ENCODE measurements around the gene MPPED1.

Gene MPPED1

GRCh38 chr22:43412808-43413795 is 1.3 kb downstream of the MPPED1 start:
- DNase-seq = no peak

- DNase-seq = no peak
These were observed 2.0 kb downstream of the MPPED1 start for GRCh38 chr22:43413826-43414225.

DNA sequence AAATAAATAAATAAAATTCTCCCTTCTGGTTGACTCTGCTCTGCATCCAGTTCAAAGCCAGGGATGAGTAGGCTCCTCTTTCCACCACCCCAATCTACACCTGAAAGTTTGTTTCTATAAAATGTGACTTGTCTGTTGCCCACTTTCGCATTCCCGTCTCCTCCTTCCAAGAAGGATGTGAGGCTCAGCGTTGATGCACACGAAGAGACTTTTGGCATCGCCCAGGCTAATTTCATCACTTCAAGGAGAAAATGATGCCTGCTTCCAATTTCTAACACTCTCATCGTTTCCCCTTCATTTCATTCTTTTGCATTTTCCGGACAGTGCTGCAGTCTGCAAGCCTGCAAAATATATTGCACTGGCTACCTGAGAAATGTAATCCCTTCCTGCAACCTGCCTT is 3.9 kb downstream of the MPPED1 start:
- no peak for DNase-seq

DNA sequence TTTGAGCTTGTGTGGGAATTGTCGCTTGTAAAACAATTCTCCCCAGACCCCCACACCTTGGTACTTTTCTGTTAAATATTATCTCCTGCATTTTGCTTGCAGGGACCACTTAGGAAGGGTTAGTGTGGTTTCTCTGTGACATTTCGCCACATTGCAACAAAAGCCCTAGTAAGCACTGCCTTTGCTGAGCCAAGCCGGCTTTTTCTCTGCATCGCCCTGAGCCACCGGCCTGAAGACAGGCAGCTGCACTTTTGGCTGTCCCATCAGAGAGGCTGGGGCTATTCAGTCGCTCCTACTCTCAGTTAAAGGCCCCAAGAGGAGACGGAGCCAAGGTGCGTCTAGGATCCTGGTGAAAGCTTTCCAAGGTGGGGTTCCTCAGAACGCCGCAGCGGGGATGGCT is 5.7 kb downstream of the MPPED1 start:
- DNase-seq = no peak

DNA sequence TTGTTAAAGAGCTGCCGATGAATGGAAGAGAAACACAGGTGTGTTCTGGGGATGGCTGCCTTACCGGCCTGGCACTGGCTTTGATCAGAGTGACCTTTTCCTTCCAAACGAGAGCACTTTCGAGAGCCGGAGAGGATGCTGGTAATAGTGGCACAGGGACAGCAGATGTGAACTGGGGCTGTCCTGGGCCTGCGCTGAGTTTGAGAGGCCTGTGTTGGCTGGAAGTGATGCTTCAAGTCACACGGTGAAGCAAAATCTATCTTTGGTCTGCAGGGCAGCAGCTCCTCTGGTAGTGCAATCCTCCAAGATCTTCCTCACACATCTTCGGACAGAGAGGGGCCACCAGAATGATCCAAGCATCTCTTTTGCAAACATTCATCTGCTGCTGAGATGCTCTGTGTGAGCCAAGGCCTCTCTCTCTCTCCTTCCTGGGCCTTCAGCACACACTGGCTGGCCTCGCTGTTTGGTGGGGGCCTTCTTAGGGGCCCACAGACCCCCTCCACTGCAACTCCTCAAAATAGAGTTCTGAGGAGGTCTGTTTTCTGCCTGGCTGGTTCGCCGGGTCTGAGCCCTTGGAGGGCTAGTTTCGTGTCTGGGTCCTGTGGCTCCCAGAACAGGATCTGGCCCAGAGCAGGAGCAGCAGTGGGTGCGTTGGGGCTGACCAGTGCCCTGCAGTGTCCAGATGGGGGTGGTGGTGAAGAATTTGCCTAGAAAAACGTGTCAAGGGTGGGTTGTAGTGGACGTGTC is 6.4 kb downstream of the MPPED1 start:
- DNase-seq = no peak

DNA sequence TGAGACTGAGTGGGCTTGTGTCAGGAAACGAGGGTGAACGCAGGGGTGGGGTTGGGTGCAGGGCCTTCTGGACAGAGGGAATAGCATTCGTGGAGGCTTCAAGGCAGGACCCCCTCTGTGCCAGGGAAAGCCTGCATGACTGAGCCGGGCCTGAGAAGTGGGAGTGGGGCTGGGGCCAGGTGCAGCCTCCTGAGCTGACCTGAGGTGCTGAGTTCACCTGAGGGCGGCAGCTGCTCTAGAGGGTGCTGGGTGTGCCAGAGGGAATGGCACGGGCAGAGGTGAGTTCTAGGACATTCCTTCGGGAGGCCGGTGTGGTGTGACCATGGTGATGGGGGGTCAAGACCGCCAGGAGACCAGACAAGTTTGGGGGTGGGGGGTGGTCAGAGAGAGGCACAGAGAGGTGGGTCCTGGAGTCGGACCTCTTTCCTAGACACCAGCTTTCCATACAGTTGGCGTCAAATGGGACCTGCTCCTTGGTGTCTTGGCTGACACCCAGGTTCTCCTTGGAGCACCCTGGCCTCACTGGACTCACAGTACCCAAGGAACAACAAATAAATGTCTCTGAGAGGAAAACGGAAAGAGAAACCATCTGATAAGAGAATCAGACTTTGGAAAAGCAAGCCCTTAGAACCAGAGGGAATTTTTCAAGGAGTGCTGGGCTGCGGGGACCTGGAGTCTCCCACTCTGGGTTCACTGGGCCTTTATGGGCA is 7.7 kb downstream of the MPPED1 start:
- DNase-seq = no peak

DNA sequence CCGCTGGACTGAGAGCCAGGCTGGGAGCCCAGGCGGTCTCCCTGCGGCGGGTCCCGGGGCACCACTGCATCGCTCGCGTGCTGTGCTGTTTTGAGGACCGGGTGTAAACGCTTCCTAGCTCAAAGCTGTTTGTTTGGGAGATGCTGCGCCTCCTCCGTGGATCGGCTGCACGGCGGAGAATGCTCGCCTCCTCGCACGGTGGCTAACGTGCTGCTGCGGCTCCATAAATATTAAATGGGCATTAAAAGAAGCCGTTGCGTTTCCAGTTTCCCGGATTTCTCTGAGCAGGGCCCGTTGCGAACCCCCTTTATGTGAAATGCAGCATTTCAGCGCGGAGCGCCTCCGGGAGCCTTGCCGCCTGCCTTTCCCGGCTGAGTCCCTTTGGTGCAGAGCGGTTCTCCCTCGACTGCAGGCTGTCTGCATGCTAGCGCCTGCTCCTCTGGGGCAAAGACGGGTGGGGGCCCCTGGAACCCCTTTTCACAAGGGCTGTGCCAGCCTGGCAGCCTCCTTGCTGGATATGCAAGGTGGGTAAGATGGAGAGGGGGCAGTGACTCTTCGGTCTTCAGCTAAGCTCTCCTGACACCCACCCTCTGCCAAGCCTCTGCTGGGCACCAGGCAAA is 9.3 kb downstream of the MPPED1 start:
- no peak for DNase-seq

- no peak for DNase-seq
These were observed 10.3 kb downstream of the MPPED1 start for GRCh38 chr22:43421914-43422615.

DNA sequence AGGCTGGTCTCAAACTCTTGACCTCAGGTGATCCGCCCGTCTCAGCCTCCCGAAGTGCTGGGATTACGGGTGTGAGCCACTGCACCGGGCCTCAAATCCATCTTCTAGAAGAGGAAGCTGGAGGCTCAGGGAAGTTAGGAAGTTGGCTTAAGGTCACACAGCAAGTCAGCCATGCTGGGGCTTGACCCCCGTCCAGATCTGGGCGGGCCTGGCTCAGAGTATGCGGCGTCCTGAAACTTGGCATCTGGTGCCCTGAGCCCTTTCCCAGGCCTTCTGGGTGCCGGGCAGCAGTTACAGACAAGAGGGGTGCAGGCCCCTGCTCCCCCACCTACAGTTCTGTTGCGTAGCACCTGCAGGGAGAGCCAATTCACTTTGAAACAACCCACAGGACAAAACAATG is 11.2 kb downstream of the MPPED1 start:
- DNase-seq = no peak

- no peak for DNase-seq
These were observed 12.4 kb downstream of the MPPED1 start for GRCh38 chr22:43424201-43424600.

- DNase-seq = no peak
These were observed 13.1 kb downstream of the MPPED1 start for GRCh38 chr22:43424666-43425630.

DNA sequence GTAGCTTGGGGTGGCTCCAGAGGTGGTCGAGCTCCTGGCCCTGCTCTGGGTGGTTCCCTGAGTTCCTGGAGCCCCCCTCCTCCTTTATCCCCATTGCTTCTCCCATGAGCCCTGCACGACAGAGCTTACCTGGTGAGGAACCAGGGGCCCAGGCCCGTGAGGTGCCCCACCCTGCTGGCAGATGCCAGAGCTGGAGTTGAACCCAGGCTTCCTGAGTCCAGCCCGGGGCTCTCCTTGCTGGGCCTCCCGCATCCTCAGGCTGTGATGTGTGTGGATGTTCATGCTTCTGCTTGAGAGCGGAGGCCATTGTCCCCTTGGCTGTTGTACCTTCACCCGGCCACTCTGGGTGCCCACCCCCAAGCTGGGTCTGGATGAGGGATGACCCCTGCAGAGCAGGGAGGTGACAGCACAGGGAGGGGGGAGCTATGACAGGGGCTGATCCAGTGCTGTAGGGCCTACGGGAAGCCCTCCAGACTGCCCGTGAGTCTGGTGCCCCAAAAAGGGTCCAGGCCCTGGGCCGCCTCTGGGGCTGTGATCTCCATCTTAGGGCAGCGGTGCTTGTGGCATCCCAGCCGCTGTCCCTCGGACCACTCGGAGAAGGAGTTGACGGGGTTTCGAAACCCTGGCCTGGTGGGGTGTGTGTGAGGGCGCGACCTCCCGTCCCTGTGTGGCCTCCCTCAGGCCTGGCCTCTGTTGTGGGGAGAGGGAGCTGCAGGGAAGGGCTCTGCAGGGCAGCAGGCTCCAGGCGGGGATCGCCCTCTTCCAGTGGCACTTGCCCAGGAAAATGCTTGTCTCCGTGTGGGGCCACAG is 14.4 kb downstream of the MPPED1 start:
- no peak for DNase-seq

- DNase-seq = no peak
These were observed 15.0 kb downstream of the MPPED1 start for GRCh38 chr22:43426816-43427215.

DNA sequence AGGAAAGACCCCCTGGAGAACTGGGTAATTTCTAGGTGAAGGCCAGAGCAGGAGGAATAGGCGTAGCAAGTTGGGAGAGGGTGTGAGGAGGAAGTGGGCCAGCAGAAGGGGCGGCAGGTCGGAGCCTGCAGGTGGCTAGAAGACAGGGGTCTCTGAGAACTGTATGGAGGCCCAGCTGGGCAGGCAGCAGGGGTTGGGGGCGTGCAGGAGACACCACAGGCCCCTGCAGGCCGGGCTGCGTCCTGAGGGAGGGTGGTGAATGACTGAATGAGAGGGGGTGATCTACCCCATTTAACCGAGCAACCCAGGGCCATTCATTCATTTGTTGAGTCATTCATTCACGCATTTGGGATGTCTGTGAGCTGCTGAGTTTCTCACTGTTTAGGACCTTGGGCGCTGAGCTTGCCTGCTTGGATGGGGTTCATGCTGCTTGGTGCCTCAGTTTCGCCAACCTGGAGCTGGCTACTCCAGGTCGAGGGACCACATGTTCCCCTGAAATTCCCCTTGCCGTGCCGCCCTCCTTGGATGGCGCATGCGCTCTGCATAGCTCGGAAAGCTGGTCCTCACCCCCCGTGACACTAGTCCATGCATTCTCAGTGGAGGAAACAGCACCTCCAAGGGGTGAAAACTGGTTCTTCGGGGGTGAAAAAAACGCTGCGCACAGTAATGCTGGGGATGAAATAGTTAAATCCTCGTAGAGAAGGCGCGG is 15.6 kb downstream of the MPPED1 start:
- DNase-seq = no peak

DNA sequence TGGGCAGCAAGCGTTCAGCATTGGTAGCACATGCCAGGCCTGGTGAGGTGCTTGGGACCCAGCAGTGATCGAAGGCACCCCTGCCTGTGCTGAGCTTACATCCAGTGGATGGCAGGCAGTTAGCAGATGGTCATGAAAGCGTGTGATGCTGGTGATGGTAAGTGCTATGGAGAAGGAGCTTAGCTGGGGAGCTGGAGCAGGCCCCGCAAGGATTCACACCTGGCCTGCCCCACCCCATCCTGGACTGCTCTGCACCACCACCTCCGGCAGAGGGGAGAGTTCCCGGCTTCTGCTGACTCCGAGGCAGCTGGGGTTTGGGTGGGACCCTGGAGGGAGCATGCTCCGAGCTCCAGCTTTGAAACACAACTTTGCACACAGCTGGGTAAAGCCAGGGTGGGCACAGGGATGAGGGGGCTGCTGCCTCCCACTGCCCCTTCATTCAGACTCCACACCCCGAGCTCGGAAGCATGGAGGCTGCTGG is 16.2 kb downstream of the MPPED1 start:
- DNase-seq = no peak

GRCh38 chr22:43428521-43428920 is 16.7 kb downstream of the MPPED1 start:
- no peak for DNase-seq

- DNase-seq = no peak
These were observed 17.6 kb downstream of the MPPED1 start for GRCh38 chr22:43429426-43429825.

GRCh38 chr22:43431808-43432554 is 20.2 kb downstream of the MPPED1 start:
- no peak for DNase-seq
